ENCODE data around the gene MTMR2. TPM values are rescaled to one million over a fixed set of nuclear protein-coding genes. Genes with fewer than 3 reads are reported as not detected.

The MTMR2 gene
- polyA plus RNA-seq, 3 donors: 1.9 to 5.1 (median 2.6) TPM

GRCh38 chr11:95943546-95943945 lies 19.6 kb upstream of the MTMR2 start:
- Histone ChIP-seq H3K36me3 (replicated peaks in 1 of 2; ENCODE audit: control insufficient read depth in 1 of 2, insufficient read depth in 2 of 2, low read length in 2 of 2) (no peaks in the 10 kb centered on the region), H3K79me2 (ENCODE audit: insufficient read depth, low read length) (no peaks in the 10 kb centered on the region), H3K27me3 (ENCODE audit: control insufficient read depth in 2 of 2, insufficient read depth in 2 of 2, low read length in 2 of 2) (no peaks in the 10 kb centered on the region), H3K4me3 (replicated peaks in 1 of 3; ENCODE audit: low read depth in 2 of 3, low read length in 3 of 3) (no peak overlapping the region), H3K4me2 (replicated peaks; ENCODE audit: extremely low read depth, low read length, poor library complexity, severe bottlenecking) (no peak overlapping the region), H2AFZ (ENCODE audit: insufficient read depth, low read depth, low read length, poor library complexity, severe bottlenecking) (no peak overlapping the region), H3K4me1 (ENCODE audit: control insufficient read depth in 1 of 2, insufficient read depth in 2 of 2, low read length in 2 of 2) (no peaks in the 10 kb centered on the region), H4K20me1 (ENCODE audit: insufficient read depth, low read length) (no peaks in the 10 kb centered on the region), H3K9ac (ENCODE audit: insufficient read depth, low read length, poor library complexity, severe bottlenecking) (no peak overlapping the region), H3K9me3 (replicated peaks in 1 of 2; ENCODE audit: control insufficient read depth in 1 of 2, insufficient read depth in 1 of 2, low read length in 2 of 2) (peaks cover 8 to 12% of the 10 kb centered on the region in 2 donors), H3K27ac (ENCODE audit: low read depth in 1 of 2, low read length in 2 of 2) (no peak overlapping the region)
- H3K36me3 Mint-ChIP-seq: no peaks in the 10 kb centered on the region
- H3K4me3 Mint-ChIP-seq: no peak overlapping the region
- no peaks in the 10 kb centered on the region for H3K27me3 Mint-ChIP-seq (ENCODE audit: low read depth in 3 of 3)
- intact Hi-C loops (cut with micrococcal nuclease): no loop called here
- peaks cover 5 to 30% (median 13%) of the 10 kb centered on the region in 7 donors for H3K9me3 Mint-ChIP-seq
- TF ChIP-seq CTCF (IDR thresholded peaks at IDR 0.05): no peak
- no peaks in the 10 kb centered on the region for H3K4me1 Mint-ChIP-seq
- no CpG with 5 or more reads among the region's 1 CpG for WGBS (ENCODE audit: insufficient coverage)
- no peak for DNase-seq
- H3K27ac Mint-ChIP-seq: no peak overlapping the region

GRCh38 chr11:95939091-95939490 lies 15.2 kb upstream of the MTMR2 start:
- no peak for DNase-seq
- no peaks in the 10 kb centered on the region for H3K9me3 ChIP-seq (replicated peaks in 1 of 2; ENCODE audit: control insufficient read depth in 1 of 2, insufficient read depth in 1 of 2, low read length in 2 of 2)
- H3K36me3 Mint-ChIP-seq: no peaks in the 10 kb centered on the region
- H3K4me1 Mint-ChIP-seq: no peaks in the 10 kb centered on the region
- peaks cover 0 to 3% (median 0%) of the 10 kb centered on the region in 3 donors for H3K27me3 Mint-ChIP-seq (ENCODE audit: low read depth in 3 of 3)
- H3K9ac ChIP-seq (ENCODE audit: insufficient read depth, low read length, poor library complexity, severe bottlenecking): no peak overlapping the region
- no peak overlapping the region for H3K4me3 Mint-ChIP-seq
- no peak overlapping the region for H3K27ac ChIP-seq (ENCODE audit: low read depth in 1 of 2, low read length in 2 of 2)
- H3K4me1 ChIP-seq (ENCODE audit: control insufficient read depth in 1 of 2, insufficient read depth in 2 of 2, low read length in 2 of 2): no peaks in the 10 kb centered on the region
- H2AFZ ChIP-seq (ENCODE audit: insufficient read depth, low read depth, low read length, poor library complexity, severe bottlenecking): no peak overlapping the region
- no peak overlapping the region for H3K4me2 ChIP-seq (replicated peaks; ENCODE audit: extremely low read depth, low read length, poor library complexity, severe bottlenecking)
- H3K36me3 ChIP-seq (replicated peaks in 1 of 2; ENCODE audit: control insufficient read depth in 1 of 2, insufficient read depth in 2 of 2, low read length in 2 of 2): no peaks in the 10 kb centered on the region
- no peak overlapping the region for H3K27ac Mint-ChIP-seq
- intact Hi-C loops (cut with micrococcal nuclease): no loop called here
- H4K20me1 ChIP-seq (ENCODE audit: insufficient read depth, low read length): no peaks in the 10 kb centered on the region
- WGBS (ENCODE audit: insufficient coverage): 80% methylated on average over 1 of the region's 6 CpGs
- TF ChIP-seq CTCF (IDR thresholded peaks at IDR 0.05): no peak
- H3K9me3 Mint-ChIP-seq: peaks cover 0 to 7% (median 1%) of the 10 kb centered on the region in 7 donors
- no peaks in the 10 kb centered on the region for H3K27me3 ChIP-seq (ENCODE audit: control insufficient read depth in 2 of 2, insufficient read depth in 2 of 2, low read length in 2 of 2)
- H3K79me2 ChIP-seq (ENCODE audit: insufficient read depth, low read length): no peaks in the 10 kb centered on the region
- no peak overlapping the region for H3K4me3 ChIP-seq (replicated peaks in 1 of 3; ENCODE audit: low read depth in 2 of 3, low read length in 3 of 3)

Measured in CD14-positive monocyte (primary cell).